ENCODE data around the gene COL13A1.

Gene COL13A1

DNA sequence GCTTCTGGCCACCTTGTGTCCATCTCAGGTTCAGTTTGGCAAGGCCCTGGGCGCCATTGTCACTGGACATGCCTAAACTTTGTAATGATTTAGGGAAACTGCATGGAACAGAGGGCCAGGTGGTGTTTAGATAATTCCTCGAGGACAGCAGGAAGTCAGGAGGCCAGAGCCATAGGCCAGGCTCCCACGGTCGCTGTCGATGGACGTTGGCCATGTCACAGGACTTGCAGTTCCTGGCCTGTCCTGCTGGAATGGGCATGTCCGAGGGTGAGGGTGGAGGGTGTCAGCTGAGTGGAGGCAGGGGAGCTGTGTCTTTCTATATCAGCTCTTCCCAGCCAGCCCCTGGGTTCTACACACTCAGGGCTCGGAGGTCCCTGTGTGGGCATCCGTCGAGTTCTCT lies 143.1 kb downstream of the COL13A1 start:
- DNase-seq (ENCODE audit: low read depth): no peak
- TF ChIP-seq MAX (IDR thresholded peaks at IDR 0.05; ENCODE audit: low read depth, low read length): no peak
- no peak for TF ChIP-seq MYC (IDR thresholded peaks at IDR 0.05; ENCODE audit: low read depth, low read length)
- no peak for TF ChIP-seq POLR2A (IDR thresholded peaks at IDR 0.05; ENCODE audit: extremely low read depth, insufficient read length)
- TF ChIP-seq, protein P1, sequence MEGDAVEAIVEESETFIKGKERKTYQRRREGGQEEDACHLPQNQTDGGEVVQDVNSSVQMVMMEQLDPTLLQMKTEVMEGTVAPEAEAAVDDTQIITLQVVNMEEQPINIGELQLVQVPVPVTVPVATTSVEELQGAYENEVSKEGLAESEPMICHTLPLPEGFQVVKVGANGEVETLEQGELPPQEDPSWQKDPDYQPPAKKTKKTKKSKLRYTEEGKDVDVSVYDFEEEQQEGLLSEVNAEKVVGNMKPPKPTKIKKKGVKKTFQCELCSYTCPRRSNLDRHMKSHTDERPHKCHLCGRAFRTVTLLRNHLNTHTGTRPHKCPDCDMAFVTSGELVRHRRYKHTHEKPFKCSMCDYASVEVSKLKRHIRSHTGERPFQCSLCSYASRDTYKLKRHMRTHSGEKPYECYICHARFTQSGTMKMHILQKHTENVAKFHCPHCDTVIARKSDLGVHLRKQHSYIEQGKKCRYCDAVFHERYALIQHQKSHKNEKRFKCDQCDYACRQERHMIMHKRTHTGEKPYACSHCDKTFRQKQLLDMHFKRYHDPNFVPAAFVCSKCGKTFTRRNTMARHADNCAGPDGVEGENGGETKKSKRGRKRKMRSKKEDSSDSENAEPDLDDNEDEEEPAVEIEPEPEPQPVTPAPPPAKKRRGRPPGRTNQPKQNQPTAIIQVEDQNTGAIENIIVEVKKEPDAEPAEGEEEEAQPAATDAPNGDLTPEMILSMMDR (IDR thresholded peaks at IDR 0.05; ENCODE audit: low read depth, low read length): no peak
- no peak overlapping the region for H3K4me3 ChIP-seq (ENCODE audit: low read depth, low read length)

- no peak for DNase-seq (ENCODE audit: low read depth)
- H3K4me3 ChIP-seq (ENCODE audit: low read depth, low read length): no peak overlapping the region
- TF ChIP-seq POLR2A (IDR thresholded peaks at IDR 0.05; ENCODE audit: extremely low read depth, insufficient read length): no peak
- TF ChIP-seq, protein P1 (IDR thresholded peaks at IDR 0.05; ENCODE audit: low read depth, low read length): no peak
- no peak for TF ChIP-seq MYC (IDR thresholded peaks at IDR 0.05; ENCODE audit: low read depth, low read length)
- TF ChIP-seq MAX (IDR thresholded peaks at IDR 0.05; ENCODE audit: low read depth, low read length): no peak
These were observed 146.6 kb downstream of the COL13A1 start for GRCh38 chr10:69948261-69948660.

DNA sequence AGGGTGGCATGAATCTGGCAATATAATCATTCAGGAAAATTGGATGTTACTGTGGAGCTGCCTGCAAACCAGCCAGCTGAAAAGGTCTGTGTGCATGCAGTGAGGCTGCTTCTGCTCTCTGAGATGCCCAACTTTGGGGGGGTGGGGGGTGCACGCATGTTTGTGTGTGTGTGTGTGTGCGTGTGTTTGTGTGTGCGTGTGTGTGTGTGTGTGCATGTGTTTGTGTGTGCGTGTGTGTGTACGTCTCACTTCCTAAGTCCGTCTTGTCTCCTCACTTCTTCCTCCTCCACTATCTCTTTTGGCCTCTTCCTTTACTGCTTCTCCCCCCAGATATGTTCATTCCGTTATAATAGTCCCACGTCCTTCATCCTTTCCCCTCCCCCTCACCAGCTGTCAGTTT lies 148.1 kb downstream of the COL13A1 start:
- DNase-seq (ENCODE audit: low read depth): no peak
- H3K4me3 ChIP-seq (ENCODE audit: low read depth, low read length): no peak overlapping the region
- TF ChIP-seq POLR2A (IDR thresholded peaks at IDR 0.05; ENCODE audit: extremely low read depth, insufficient read length) (no peak), MYC (IDR thresholded peaks at IDR 0.05; ENCODE audit: low read depth, low read length) (no peak), MAX (IDR thresholded peaks at IDR 0.05; ENCODE audit: low read depth, low read length) (no peak)
- TF ChIP-seq, protein P1 (IDR thresholded peaks at IDR 0.05; ENCODE audit: low read depth, low read length): no peak

GRCh38 chr10:69951658-69952057 lies 150.0 kb downstream of the COL13A1 start:
- TF ChIP-seq MYC (IDR thresholded peaks at IDR 0.05; ENCODE audit: low read depth, low read length): no peak
- H3K4me3 ChIP-seq (ENCODE audit: low read depth, low read length): no peak overlapping the region
- DNase-seq (ENCODE audit: low read depth): no peak

DNA sequence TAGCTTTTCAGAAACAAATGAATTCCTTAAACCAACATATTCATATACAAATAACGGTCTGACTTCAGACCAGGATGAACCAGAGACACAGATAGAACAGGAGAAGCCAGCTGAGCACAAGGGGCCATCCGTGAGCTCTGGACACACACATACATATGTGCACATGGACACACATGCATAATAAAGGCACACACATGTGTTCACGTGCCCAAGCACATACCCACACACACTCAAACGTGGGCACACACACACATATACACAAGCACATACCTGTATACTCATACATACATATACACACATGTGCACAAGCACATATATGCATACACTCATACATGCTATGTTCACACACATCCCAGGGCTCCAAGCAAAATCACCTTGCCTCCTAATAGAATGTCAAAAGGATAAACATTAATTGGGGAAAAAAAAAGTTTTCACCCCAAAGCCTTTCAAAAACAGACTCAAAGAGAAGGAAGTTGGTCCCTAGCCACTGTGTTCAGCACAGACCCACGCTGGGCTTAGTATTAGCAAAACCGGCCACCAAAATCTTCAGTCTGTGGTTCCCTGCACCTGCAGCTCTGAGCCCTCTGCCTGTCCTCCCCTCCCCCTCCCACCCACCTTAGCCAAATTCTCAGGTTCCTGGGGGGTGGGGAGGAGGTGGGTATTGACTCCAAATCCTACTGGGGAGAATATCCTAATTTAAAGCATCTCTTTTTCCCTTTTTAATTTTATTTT lies 150.5 kb downstream of the COL13A1 start:
- no peak overlapping the region for H3K4me3 ChIP-seq (ENCODE audit: low read depth, low read length)
- DNase-seq (ENCODE audit: low read depth): no peak
- TF ChIP-seq POLR2A (IDR thresholded peaks at IDR 0.05; ENCODE audit: extremely low read depth, insufficient read length): no peak
- TF ChIP-seq MYC (IDR thresholded peaks at IDR 0.05; ENCODE audit: low read depth, low read length): no peak
- 0 out of 2 replicates have a peak, but pooled peaks have one; percentile 19 for TF ChIP-seq MAX (IDR thresholded peaks at IDR 0.05; ENCODE audit: low read depth, low read length)
- TF ChIP-seq, protein P1 (IDR thresholded peaks at IDR 0.05; ENCODE audit: low read depth, low read length): no peak

DNA sequence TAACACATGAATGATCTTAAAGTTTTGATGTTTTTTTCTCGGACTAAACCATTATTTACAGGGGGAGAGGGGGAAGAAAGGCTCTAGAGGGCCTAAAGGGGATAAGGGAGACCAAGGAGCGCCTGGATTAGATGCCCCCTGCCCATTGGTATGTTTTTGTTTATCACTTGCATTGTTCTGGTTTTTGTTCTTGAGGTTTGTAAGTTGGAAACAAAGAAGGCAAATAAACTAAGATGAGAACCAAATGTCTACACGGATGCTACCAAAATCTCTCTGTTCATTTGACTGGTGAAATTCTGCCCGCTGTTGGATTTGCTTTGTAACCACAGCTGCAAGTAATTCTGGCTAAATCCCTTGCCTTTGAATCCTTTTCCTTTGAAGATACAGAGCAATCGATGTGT lies 151.1 kb downstream of the COL13A1 start:
- H3K4me3 ChIP-seq (ENCODE audit: low read depth, low read length): no peak overlapping the region
- DNase-seq (ENCODE audit: low read depth): no peak
- TF ChIP-seq, protein P1 (IDR thresholded peaks at IDR 0.05; ENCODE audit: low read depth, low read length): no peak
- no peak for TF ChIP-seq MYC (IDR thresholded peaks at IDR 0.05; ENCODE audit: low read depth, low read length)
- TF ChIP-seq POLR2A (IDR thresholded peaks at IDR 0.05; ENCODE audit: extremely low read depth, insufficient read length): no peak
- no peak for TF ChIP-seq MAX (IDR thresholded peaks at IDR 0.05; ENCODE audit: low read depth, low read length)
